Adipose tissue (tissue), 3 donors: ENCODE results near the gene CCT5. TPM values are rescaled to one million over a fixed set of nuclear protein-coding genes. Genes with fewer than 3 reads are reported as not detected.
"Not testable (repeated sequence)": the region's sequence is repeated elsewhere in the genome, so short reads cannot be mapped to it uniquely, and the experiment has no call there.

Source experiments
- H3K27ac ChIP-seq: one replicate; pipeline ENCODE4 v1.5.1; 2013; ENCODE audit warnings: low read depth, low read length
- WGBS, 3 donors: extraction: QIAGEN DNeasy Blood & Tissue Kit; methylation state at CpG; one replicate each; pipeline ENCODE4 v1.1.7; 2013; 5-methylcytosine and 5-hydroxymethylcytosine counted together
- polyA plus RNA-seq, 3 donors: library from polyadenylated mRNA; stranded (reverse); fragments of 200-250 nt; gene quantifications; one replicate each; pipeline ENCODE4 v1.2.3, GENCODE V29; 2013
- donor health status: healthy with polysubstance abuse.
- donor health status: Bipolar disorder and iron deficiency.
- donor health status: healthy.

Gene CCT5
- polyA plus RNA-seq, 3 donors = 80.2 to 237 (median 107) TPM

- WGBS, 3 donors = 77 to 87% (median 84%) methylated on average over 4 of the region's 4 CpGs
Measured at GRCh38 chr5:10266839-10267238, 16.8 kb downstream of the CCT5 start.

GRCh38 chr5:10268100-10268499 lies 18.0 kb downstream of the CCT5 start:
- WGBS, 3 donors = 96 to 97% (median 96%) methylated on average over 10 of the region's 10 CpGs
- no peak overlapping the region for H3K27ac ChIP-seq

More at GRCh38 chr5:10266839-10267238, 16.8 kb downstream of the CCT5 start:
- no peak overlapping the region for H3K27ac ChIP-seq

- WGBS, 3 donors = 70 to 84% (median 74%) methylated on average over 9 of the region's 9 CpGs
- no peak overlapping the region for H3K27ac ChIP-seq
Measured at GRCh38 chr5:10272053-10272874, 22.2 kb downstream of the CCT5 start.

- WGBS, 3 donors = 59 to 72% (median 62%) methylated on average over 6 of the region's 6 CpGs
- not testable (repeated sequence) for H3K27ac ChIP-seq
Measured at GRCh38 chr5:10272875-10273209, 22.8 kb downstream of the CCT5 start.

GRCh38 chr5:10275460-10275859 lies 25.4 kb downstream of the CCT5 start:
- 66 to 81% (median 76%) methylated on average over 9 to 10 of the region's 10 CpGs for WGBS, 3 donors
- H3K27ac ChIP-seq = no peak overlapping the region

GRCh38 chr5:10275991-10276390 lies 25.9 kb downstream of the CCT5 start:
- no peak overlapping the region for H3K27ac ChIP-seq
- 52 to 93% (median 61%) methylated on average over 9 of the region's 9 CpGs for WGBS, 3 donors

- 72 to 82% (median 80%) methylated on average over 7 of the region's 7 CpGs for WGBS, 3 donors
- H3K27ac ChIP-seq = no peak overlapping the region
Measured at GRCh38 chr5:10276691-10277090, 26.6 kb downstream of the CCT5 start.

- WGBS, 3 donors = 92 to 94% (median 92%) methylated on average over 13 of the region's 13 CpGs
- no peak overlapping the region for H3K27ac ChIP-seq
Measured at GRCh38 chr5:10277773-10278630, 27.9 kb downstream of the CCT5 start.

GRCh38 chr5:10278658-10279279 lies 28.7 kb downstream of the CCT5 start:
- H3K27ac ChIP-seq = no peak overlapping the region
- WGBS, 3 donors = 52 to 90% (median 86%) methylated on average over 12 of the region's 12 CpGs

- 88 to 95% (median 93%) methylated on average over 4 of the region's 4 CpGs for WGBS, 3 donors
- H3K27ac ChIP-seq = no peak overlapping the region
Measured at GRCh38 chr5:10279328-10279727, 29.2 kb downstream of the CCT5 start.

- WGBS, 3 donors = 79 to 94% (median 88%) methylated on average over 7 of the region's 7 CpGs
- no peak overlapping the region for H3K27ac ChIP-seq
Measured at GRCh38 chr5:10279925-10280720, 30.0 kb downstream of the CCT5 start.

- H3K27ac ChIP-seq = no peak overlapping the region
- 22 to 25% (median 23%) methylated on average over 17 of the region's 17 CpGs for whole genome bisulfite sequencing, 3 donors
Measured at GRCh38 chr5:10283927-10284635, 34.0 kb downstream of the CCT5 start.

GRCh38 chr5:10285362-10285761 lies 35.3 kb downstream of the CCT5 start:
- 86 to 88% (median 87%) methylated on average over 7 to 8 of the region's 8 CpGs for WGBS, 3 donors
- not testable (repeated sequence) for H3K27ac ChIP-seq

- no peak overlapping the region for H3K27ac ChIP-seq
- WGBS, 3 donors = 59 to 78% (median 68%) methylated on average over 6 of the region's 6 CpGs
Measured at GRCh38 chr5:10286162-10286861, 36.2 kb downstream of the CCT5 start.

- H3K27ac ChIP-seq = no peak overlapping the region
- WGBS, 3 donors = 73 to 86% (median 74%) methylated on average over 7 of the region's 7 CpGs
Measured at GRCh38 chr5:10286862-10287227, 36.8 kb downstream of the CCT5 start.

- WGBS, 3 donors = 30 to 61% (median 46%) methylated on average over 13 of the region's 13 CpGs
- H3K27ac ChIP-seq = no peak overlapping the region
Measured at GRCh38 chr5:10288592-10289219, 38.6 kb downstream of the CCT5 start.

GRCh38 chr5:10289353-10289752 lies 39.3 kb downstream of the CCT5 start:
- no peak overlapping the region for H3K27ac ChIP-seq
- 40 to 65% (median 57%) methylated on average over 6 of the region's 6 CpGs for WGBS, 3 donors
